Pancreas (tissue), 10 donors: Measurements from ENCODE around the gene OPCML. TPM values are rescaled to one million over a fixed set of nuclear protein-coding genes. Genes with fewer than 3 reads are reported as not detected.
A peak's percentile ranks its signal among the peaks of the same experiment; 100 is the strongest.

ENCODE experiments used
- ATAC-seq, 4 donors: fragments of 200-7000 bp; cut with Tn5 transposase; one replicate each; pipeline versions ENCODE4 v1.8.0 to v1.9.1; 2020; ENCODE audit warnings: mild to moderate bottlenecking in 4 of 4, moderate library complexity in 4 of 4
- DNase-seq, 6 donors: peaks; one replicate each; pipeline ENCODE4 v3.0.0-alpha.2; 2020
- FAIRE-seq: peaks from 2 replicates; lab custom pipeline; 2012; peaks lifted over from hg19 to GRCh38; lab: Jason Lieb, UNC
- H3K27ac ChIP-seq, 4 donors: fragments of 200-600 bp; sonication (generic); 1 replicate in 3 of 4; 2 replicates in 1 of 4; pipeline versions ENCODE4 v1.5.0 to v1.8.0; 2020
- H3K27me3 ChIP-seq, 4 donors: fragments of 200-600 bp; one replicate each; pipeline ENCODE4 v1.8.0; 2021
- H3K36me3 ChIP-seq, 3 donors: fragments of 200-600 bp; sonication (generic) in 1 of 3; one replicate each; pipeline versions ENCODE4 v1.5.0 to v1.8.0; 2020 to 2021
- H3K4me1 ChIP-seq, 3 donors: fragments of 200-600 bp; one replicate each; pipeline ENCODE4 v1.8.0; 2021
- H3K4me3 ChIP-seq, 4 donors: fragments of 200-600 bp; sonication (generic) in 2 of 4; one replicate each; pipeline versions ENCODE4 v1.5.0 to v1.8.0; 2020 to 2021
- H3K9me3 ChIP-seq, 4 donors: fragments of 200-600 bp; one replicate each; pipeline ENCODE4 v1.8.0; 2021
- CTCF ChIP-seq, 4 donors: fragments of 200-600 bp; sonication (generic) in 3 of 4; IDR thresholded peaks; one replicate each; pipeline versions ENCODE4 v1.5.0 to v1.8.0; 2021; ENCODE audit warnings: antibody characterized with exemption in 4 of 4
- WGBS, 2 donors: extraction: QIAGEN DNeasy Blood & Tissue Kit; methylation state at CpG; one replicate each; pipeline ENCODE4 v1.1.7; 2013; 5-methylcytosine and 5-hydroxymethylcytosine counted together
- intact Hi-C, 3 donors: fragments of 100-400 bp; cut with DNase I; formaldehyde crosslinking; loops; one replicate each; pipeline versions ENCODE4 v1.11.1 to v1.14.2; 2022
- polyA plus RNA-seq, 2 donors: library from polyadenylated mRNA; stranded (reverse); fragments of 200-250 nt; gene quantifications; one replicate each; pipeline ENCODE4 v1.2.3, GENCODE V29; 2013
- total RNA-seq, 6 donors: library from RNA; stranded (reverse); fragmentation: NEBNext Ultra II Directional in 4 of 6; extraction: Animal tissue kit (Norgen Biotek cat#: 25700) in 4 of 6; gene quantifications; one replicate each; pipeline versions ENCODE4 v1.2.1 to v1.2.4, GENCODE V29; 2021 to 2023
- donor health status: healthy with polysubstance abuse.
- donor health status: DM: no; HTN: no; CAD: no; lungs with moderate emphysema.
- donor health status: DM: no; HTN: no; CAD: no.
- donor health status: control.
- donor health status: control.
- donor health status: Bipolar disorder and iron deficiency.
- donor health status: DM: yes; HTN: yes; CAD: no.
- donor health status: DM: no; HTN: no; CAD: no.
- donor health status: DM: no; HTN: no; CAD: no.
- donor health status: DM: yes; HTN: yes; CAD: no.

Gene OPCML
- total and polyA plus RNA-seq, 8 donors: 0.05 to 0.31 (median 0.19) TPM

DNA sequence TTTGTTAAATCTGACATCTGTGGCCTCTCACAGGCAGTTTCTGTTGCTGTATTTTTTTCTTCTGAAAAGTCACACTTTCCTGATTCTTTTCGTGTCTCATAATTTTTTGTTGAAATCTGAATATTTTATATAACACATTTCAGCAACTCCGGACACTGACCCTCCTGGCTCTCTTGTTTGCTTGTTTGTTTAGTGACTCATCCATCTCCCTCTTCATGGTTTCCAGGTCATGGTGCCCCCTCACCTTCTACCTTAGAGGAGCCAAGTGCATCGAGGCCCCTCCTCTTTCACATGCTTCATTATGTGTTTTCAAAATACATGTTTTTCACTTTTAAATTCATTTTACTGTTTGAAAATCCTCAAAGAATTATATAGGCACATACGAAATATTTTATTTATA lies 562.4 kb downstream of the OPCML start:
- Histone ChIP-seq H3K4me1 (no peaks in the 10 kb centered on the region), H3K4me3 (no peak overlapping the region), H3K27me3 (no peaks in the 10 kb centered on the region), H3K36me3 (no peaks in the 10 kb centered on the region), H3K27ac (no peak overlapping the region), H3K9me3 (no peaks in the 10 kb centered on the region)
- WGBS, 2 donors: 59 to 68% methylated on average over 4 of the region's 4 CpGs
- intact Hi-C loops: no loop called here
- DNase-seq (no peak), ATAC-seq (no peak), FAIRE-seq (no peak)
- no peak for TF ChIP-seq CTCF (IDR thresholded peaks at IDR 0.05)

- peak in 1 of 4 donors; percentile 49 for ATAC-seq
- Histone ChIP-seq H3K4me1 (no peaks in the 10 kb centered on the region), H3K27me3 (no peaks in the 10 kb centered on the region), H3K27ac (no peak overlapping the region), H3K9me3 (no peaks in the 10 kb centered on the region), H3K36me3 (no peaks in the 10 kb centered on the region), H3K4me3 (no peak overlapping the region)
- WGBS, 2 donors: 24 to 35% methylated on average over 6 of the region's 6 CpGs
- DNase-seq: no peak
- intact Hi-C loops: no loop called here
- TF ChIP-seq CTCF (IDR thresholded peaks at IDR 0.05): no peak
- FAIRE-seq: no peak
Observed at GRCh38 chr11:132962041-132962440, 570.3 kb downstream of the OPCML start.

DNA sequence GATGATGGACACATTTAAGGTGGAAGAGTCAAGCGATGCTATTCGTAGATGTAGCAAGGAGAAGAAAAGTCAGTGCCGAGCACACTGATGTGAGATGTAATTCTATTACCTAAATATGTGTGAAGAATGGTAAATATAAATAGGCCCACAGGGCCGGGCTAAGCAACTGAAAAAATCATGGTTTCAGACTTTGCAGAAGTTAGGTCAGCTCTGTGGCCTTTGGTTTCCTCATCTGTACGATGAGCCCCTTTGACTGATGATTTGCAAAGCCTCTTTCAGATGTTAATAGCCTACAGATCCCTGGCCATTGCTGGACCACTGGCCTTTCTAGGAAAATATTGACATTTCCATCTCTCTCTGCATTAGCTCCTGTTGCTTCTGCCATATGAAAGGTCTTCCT lies 570.8 kb downstream of the OPCML start:
- H3K9me3 ChIP-seq: no peaks in the 10 kb centered on the region
- intact Hi-C loops: no loop called here
- no peak overlapping the region for H3K27ac ChIP-seq
- no peak for DNase-seq
- 63 to 73% methylated on average over 5 of the region's 5 CpGs for WGBS, 2 donors
- H3K4me3 ChIP-seq: no peak overlapping the region
- no peaks in the 10 kb centered on the region for H3K27me3 ChIP-seq
- no peaks in the 10 kb centered on the region for H3K4me1 ChIP-seq
- no peak for FAIRE-seq
- ATAC-seq: no peak
- no peak for TF ChIP-seq CTCF (IDR thresholded peaks at IDR 0.05)
- H3K36me3 ChIP-seq: no peaks in the 10 kb centered on the region

GRCh38 chr11:132960273-132961078 lies 571.8 kb downstream of the OPCML start:
- no peaks in the 10 kb centered on the region for H3K9me3 ChIP-seq
- no peaks in the 10 kb centered on the region for H3K36me3 ChIP-seq
- no peak overlapping the region for H3K4me3 ChIP-seq
- ATAC-seq: no peak
- H3K27me3 ChIP-seq: peaks cover 0 to 4% (median 0%) of the 10 kb centered on the region in 4 donors
- H3K4me1 ChIP-seq: no peaks in the 10 kb centered on the region
- DNase-seq: no peak
- no peak overlapping the region for H3K27ac ChIP-seq
- FAIRE-seq: no peak
- 55 to 57% methylated on average over 21 of the region's 21 CpGs for WGBS, 2 donors
- intact Hi-C loops: no loop called here
- TF ChIP-seq CTCF (IDR thresholded peaks at IDR 0.05): no peak

- WGBS, 2 donors: 41 to 67% methylated on average over 3 of the region's 3 CpGs
- DNase-seq: no peak
- H3K9me3 ChIP-seq: no peaks in the 10 kb centered on the region
Observed at GRCh38 chr11:132959693-132960092, 572.6 kb downstream of the OPCML start.

More at GRCh38 chr11:132959693-132960092, 572.6 kb downstream of the OPCML start:
- no peaks in the 10 kb centered on the region for H3K36me3 ChIP-seq
- no peaks in the 10 kb centered on the region for H3K4me1 ChIP-seq
- intact Hi-C loops: no loop called here
- peaks cover 0 to 4% (median 0%) of the 10 kb centered on the region in 4 donors for H3K27me3 ChIP-seq
- no peak overlapping the region for H3K4me3 ChIP-seq
- ATAC-seq: no peak
- H3K27ac ChIP-seq: no peak overlapping the region
- FAIRE-seq: no peak
- TF ChIP-seq CTCF (IDR thresholded peaks at IDR 0.05): no peak
